ENCODE data around the gene GCH1. TPM values are rescaled to one million over a fixed set of nuclear protein-coding genes. Genes with fewer than 3 reads are reported as not detected.

Gene GCH1
- total RNA-seq, 4 donors from 2014 or later = 9.5 to 14.3 (median 12.1) TPM

GRCh38 chr14:54867011-54867410 lies 35.6 kb downstream of the GCH1 start:
- Histone ChIP-seq H3K4me3 (no peak overlapping the region), H3K27me3 (no peaks in the 10 kb centered on the region), H3K4me1 (peaks cover 11% of the 10 kb centered on the region), H3K27ac (no peak overlapping the region), H3K9me3 (no peaks in the 10 kb centered on the region), H3K36me3 (no peaks in the 10 kb centered on the region)
- DNase-seq (ENCODE audit: low spot score in 2 of 2) = no peak
- TF ChIP-seq EP300 (IDR thresholded peaks at IDR 0.05) = no peak
- no peak for TF ChIP-seq POLR2AphosphoS5 (IDR thresholded peaks at IDR 0.05)
- no peak for TF ChIP-seq POLR2A (IDR thresholded peaks at IDR 0.05)
- TF ChIP-seq, protein P1, sequence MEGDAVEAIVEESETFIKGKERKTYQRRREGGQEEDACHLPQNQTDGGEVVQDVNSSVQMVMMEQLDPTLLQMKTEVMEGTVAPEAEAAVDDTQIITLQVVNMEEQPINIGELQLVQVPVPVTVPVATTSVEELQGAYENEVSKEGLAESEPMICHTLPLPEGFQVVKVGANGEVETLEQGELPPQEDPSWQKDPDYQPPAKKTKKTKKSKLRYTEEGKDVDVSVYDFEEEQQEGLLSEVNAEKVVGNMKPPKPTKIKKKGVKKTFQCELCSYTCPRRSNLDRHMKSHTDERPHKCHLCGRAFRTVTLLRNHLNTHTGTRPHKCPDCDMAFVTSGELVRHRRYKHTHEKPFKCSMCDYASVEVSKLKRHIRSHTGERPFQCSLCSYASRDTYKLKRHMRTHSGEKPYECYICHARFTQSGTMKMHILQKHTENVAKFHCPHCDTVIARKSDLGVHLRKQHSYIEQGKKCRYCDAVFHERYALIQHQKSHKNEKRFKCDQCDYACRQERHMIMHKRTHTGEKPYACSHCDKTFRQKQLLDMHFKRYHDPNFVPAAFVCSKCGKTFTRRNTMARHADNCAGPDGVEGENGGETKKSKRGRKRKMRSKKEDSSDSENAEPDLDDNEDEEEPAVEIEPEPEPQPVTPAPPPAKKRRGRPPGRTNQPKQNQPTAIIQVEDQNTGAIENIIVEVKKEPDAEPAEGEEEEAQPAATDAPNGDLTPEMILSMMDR (IDR thresholded peaks at IDR 0.05) = no peak
- 51% methylated on average over 3 of the region's 3 CpGs for WGBS

DNA sequence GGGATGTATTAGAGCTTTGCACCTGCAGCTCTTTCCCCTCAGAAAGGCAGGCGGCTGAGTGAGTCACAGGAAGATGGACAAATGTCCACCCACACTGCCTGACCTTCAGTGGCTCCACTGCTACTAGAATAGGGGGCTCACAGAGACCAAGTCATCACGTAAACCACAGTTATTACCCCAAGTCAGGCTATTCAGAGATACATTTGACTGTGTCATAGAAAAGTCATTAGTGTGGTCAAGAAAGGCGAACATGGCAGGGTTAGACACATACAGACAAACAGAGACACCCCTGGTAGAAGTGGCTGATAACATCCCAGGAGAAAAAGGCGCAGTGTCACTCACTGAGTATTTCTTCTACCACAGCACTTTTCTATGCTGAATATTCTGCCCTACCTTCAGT lies 36.0 kb downstream of the GCH1 start:
- H3K27me3 ChIP-seq = no peaks in the 10 kb centered on the region
- WGBS = 90% methylated on average over 4 of the region's 4 CpGs
- H3K9me3 ChIP-seq = no peaks in the 10 kb centered on the region
- no peak overlapping the region for H3K4me3 ChIP-seq
- H3K4me1 ChIP-seq = peaks cover 11% of the 10 kb centered on the region
- no peaks in the 10 kb centered on the region for H3K36me3 ChIP-seq
- no peak for TF ChIP-seq POLR2AphosphoS5 (IDR thresholded peaks at IDR 0.05)
- no peak for DNase-seq (ENCODE audit: low spot score in 2 of 2)
- H3K27ac ChIP-seq = no peak overlapping the region

- Histone ChIP-seq H3K4me1 (peaks cover 8% of the 10 kb centered on the region), H3K27me3 (no peaks in the 10 kb centered on the region), H3K9me3 (no peaks in the 10 kb centered on the region), H3K4me3 (no peak overlapping the region), H3K27ac (no peak overlapping the region), H3K36me3 (no peaks in the 10 kb centered on the region)
- TF ChIP-seq EP300 (IDR thresholded peaks at IDR 0.05) (no peak), POLR2A (IDR thresholded peaks at IDR 0.05) (no peak), POLR2AphosphoS5 (IDR thresholded peaks at IDR 0.05) (no peak)
- TF ChIP-seq, protein P1 (IDR thresholded peaks at IDR 0.05) = no peak
- DNase-seq (ENCODE audit: low spot score in 2 of 2) = no peak
These were observed 38.1 kb downstream of the GCH1 start for GRCh38 chr14:54864526-54864925.

DNA sequence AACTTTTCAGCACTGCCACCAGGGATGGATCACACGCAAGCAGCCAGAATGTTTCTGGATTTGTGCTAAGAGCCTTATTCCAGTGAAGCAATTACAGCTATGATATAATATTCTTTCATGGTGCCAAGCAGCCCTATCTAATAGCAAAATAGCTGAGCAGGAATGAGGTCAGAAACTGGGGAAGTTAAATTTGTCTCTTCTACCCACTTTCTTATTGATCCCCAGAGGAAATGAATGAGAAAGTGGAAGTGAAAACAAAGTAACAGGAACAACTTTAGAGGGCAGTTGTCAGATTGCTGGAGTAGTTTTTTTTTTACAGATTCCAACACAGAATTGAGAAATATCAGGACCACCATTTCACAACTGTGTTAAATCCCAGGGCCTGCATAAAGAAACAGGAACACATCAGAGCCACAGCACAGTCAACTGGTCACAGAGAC lies 44.8 kb downstream of the GCH1 start:
- H3K36me3 ChIP-seq = no peaks in the 10 kb centered on the region
- H3K4me1 ChIP-seq = peaks cover 3% of the 10 kb centered on the region
- no peaks in the 10 kb centered on the region for H3K27me3 ChIP-seq
- no peak for DNase-seq (ENCODE audit: low spot score in 2 of 2)
- no peaks in the 10 kb centered on the region for H3K9me3 ChIP-seq
- no peak overlapping the region for H3K27ac ChIP-seq
- H3K4me3 ChIP-seq = no peak overlapping the region
- TF ChIP-seq POLR2AphosphoS5 (IDR thresholded peaks at IDR 0.05) = no peak
- TF ChIP-seq, protein P1 (IDR thresholded peaks at IDR 0.05) = no peak
- no peak for TF ChIP-seq POLR2A (IDR thresholded peaks at IDR 0.05)
- no peak for TF ChIP-seq EP300 (IDR thresholded peaks at IDR 0.05)
- WGBS = 64% methylated on average over 1 of the region's 1 CpG

GRCh38 chr14:54856152-54856551 lies 46.5 kb downstream of the GCH1 start:
- Histone ChIP-seq H3K9me3 (no peaks in the 10 kb centered on the region), H3K27ac (no peak overlapping the region), H3K4me1 (peaks cover 3% of the 10 kb centered on the region), H3K36me3 (no peaks in the 10 kb centered on the region), H3K4me3 (no peak overlapping the region), H3K27me3 (no peaks in the 10 kb centered on the region)
- WGBS = 94% methylated on average over 4 of the region's 4 CpGs
- TF ChIP-seq POLR2A (IDR thresholded peaks at IDR 0.05) (no peak), POLR2AphosphoS5 (IDR thresholded peaks at IDR 0.05) (no peak), EP300 (IDR thresholded peaks at IDR 0.05) (no peak)
- TF ChIP-seq, protein P1 (IDR thresholded peaks at IDR 0.05) = no peak
- DNase-seq (ENCODE audit: low spot score in 2 of 2) = no peak

GRCh38 chr14:54854181-54854580 lies 48.4 kb downstream of the GCH1 start:
- Histone ChIP-seq H3K36me3 (no peaks in the 10 kb centered on the region), H3K9me3 (no peaks in the 10 kb centered on the region), H3K4me3 (no peak overlapping the region), H3K27ac (no peak overlapping the region), H3K27me3 (no peaks in the 10 kb centered on the region), H3K4me1 (peaks cover 3% of the 10 kb centered on the region)
- WGBS = 58% methylated on average over 2 of the region's 2 CpGs
- TF ChIP-seq, protein P1 (IDR thresholded peaks at IDR 0.05) = no peak
- no peak for TF ChIP-seq POLR2A (IDR thresholded peaks at IDR 0.05)
- no peak for TF ChIP-seq EP300 (IDR thresholded peaks at IDR 0.05)
- TF ChIP-seq POLR2AphosphoS5 (IDR thresholded peaks at IDR 0.05) = no peak
- DNase-seq (ENCODE audit: low spot score in 2 of 2) = no peak

Measured in suprapubic skin (tissue), 4 donors.